ENCODE measurements around the gene COL4A3. TPM values are rescaled to one million over a fixed set of nuclear protein-coding genes. Genes with fewer than 3 reads are reported as not detected.

COL4A3 gene
- total RNA-seq, 1 experiment from 2014 or later, result 0.15 TPM

GRCh38 chr2:227260041-227260440, 95.6 kb downstream of the COL4A3 start:
- H3K27me3 ChIP-seq (ENCODE audit: insufficient read depth, low read length), result no peaks in the 10 kb centered on the region
- no peaks in the 10 kb centered on the region for H3K23me2 ChIP-seq (ENCODE audit: insufficient read length, low read depth, low read length, poor library complexity, severe bottlenecking)
- H3K9me3 Mint-ChIP-seq, result no peaks in the 10 kb centered on the region
- no peak overlapping the region for H3K4ac ChIP-seq (ENCODE audit: low read depth, low read length)
- no peak overlapping the region for H3K23ac ChIP-seq (ENCODE audit: insufficient read length, low read depth, low read length)
- no peak overlapping the region for H4K8ac ChIP-seq (replicated peaks; ENCODE audit: insufficient read length, low read depth, low read length)
- H3K9me3 ChIP-seq (ENCODE audit: control insufficient read depth, low read depth, low read length), result no peaks in the 10 kb centered on the region
- no peak overlapping the region for H3K14ac ChIP-seq (ENCODE audit: insufficient read depth, low read length)
- H3K27ac ChIP-seq (ENCODE audit: insufficient read length, low read depth, low read length), result no peak overlapping the region
- no peak overlapping the region for H3K56ac ChIP-seq (ENCODE audit: insufficient read length, low read depth, low read length)
- H4K91ac ChIP-seq (ENCODE audit: insufficient read length, low read depth, low read length), result no peak overlapping the region
- no peaks in the 10 kb centered on the region for H3K79me2 ChIP-seq (ENCODE audit: insufficient read depth, low read length)
- no peaks in the 10 kb centered on the region for H3K27me3 Mint-ChIP-seq (ENCODE audit: low read depth)
- no peak overlapping the region for H2BK120ac ChIP-seq (ENCODE audit: low read depth, low read length, poor library complexity, severe bottlenecking)
- no peak overlapping the region for H3K18ac ChIP-seq (ENCODE audit: insufficient read length, low read depth, low read length)
- H4K20me1 ChIP-seq (ENCODE audit: control insufficient read depth, insufficient read depth, insufficient read length), result no peaks in the 10 kb centered on the region
- no peak overlapping the region for H2AK5ac ChIP-seq (ENCODE audit: insufficient read length, low read length)
- H2BK5ac ChIP-seq (ENCODE audit: insufficient read length, low read length), result no peak overlapping the region
- H2BK12ac ChIP-seq (ENCODE audit: insufficient read length, low read depth, low read length), result no peak overlapping the region
- H2AFZ ChIP-seq (ENCODE audit: low read length), result no peak overlapping the region
- no peak overlapping the region for H3K27ac Mint-ChIP-seq
- H3K4me2 ChIP-seq (ENCODE audit: insufficient read depth, insufficient read length, low read length), result no peak overlapping the region
- no peaks in the 10 kb centered on the region for H3K79me1 ChIP-seq (ENCODE audit: insufficient read depth, low read depth, low read length, poor library complexity, severe bottlenecking)
- WGBS (ENCODE audit: extremely low coverage, insufficient read length, low lambda C conversion rate), result no CpG with 5 or more reads among the region's 5 CpGs
- no peak for DNase-seq
- no peak overlapping the region for H3K9ac ChIP-seq (ENCODE audit: extremely low read depth, insufficient read length, low read length)
- no peak overlapping the region for H2BK20ac ChIP-seq (ENCODE audit: low read depth, low read length, poor library complexity, severe bottlenecking)
- H2BK15ac ChIP-seq (ENCODE audit: low read depth, low read length), result no peak overlapping the region
- H4K5ac ChIP-seq (ENCODE audit: insufficient read length, low read depth, low read length), result no peak overlapping the region
- H3T11ph ChIP-seq (ENCODE audit: low read length), result no peak overlapping the region
- TF ChIP-seq CTCF (conservative IDR thresholded peaks at IDR 0.05), result no peak
- no peak overlapping the region for H3K4me3 Mint-ChIP-seq
- H3K36me3 Mint-ChIP-seq (ENCODE audit: insufficient read depth in 1 of 3, low read depth in 3 of 3), result no peaks in the 10 kb centered on the region; a peak in 1 of 7 replicates
- no peaks in the 10 kb centered on the region for H3K4me1 ChIP-seq (ENCODE audit: insufficient read depth, low read length)
- peaks cover 0 to 5% of the 10 kb centered on the region in 2 experiments; a peak in 1 of 4 replicates for H3K4me1 Mint-ChIP-seq
